SK-N-MC (cell line): ENCODE results near the gene TMPRSS4.

Experiments used
- EZH2 ChIP-seq: fragments of 200-600 bp; sonication (generic); IDR thresholded peaks from one replicate; pipeline ENCODE4 v1.6.1; 2017; ENCODE audit warnings: antibody characterized with exemption
- FOXP2 ChIP-seq: optimal IDR thresholded peaks from 2 replicates; pipeline ENCODE3; 2011; ENCODE audit warnings: mild to moderate bottlenecking, moderate library complexity; ENCODE audit not compliant: insufficient read depth; ENCODE audit errors: extremely low read length, control extremely low read depth
- POLR2AphosphoS5 ChIP-seq: IDR thresholded peaks from 2 replicates; pipeline ENCODE4 v1.6.1; 2012; ENCODE audit warnings: mild to moderate bottlenecking, low read depth, low read length, borderline replicate concordance

- TF ChIP-seq EZH2 (no peak), POLR2AphosphoS5 (no peak), FOXP2 (no peak)
These were observed 27.1 kb upstream of the TMPRSS4 start for GRCh38 chr11:118049771-118050170.
